Activated CD4-positive, alpha-beta T cell treated with anti-CD3 and anti-CD28 coated beads, Interleukin-2, amount 50 U/mL, for 1 hour (primary cell): ENCODE data around the gene CEP57L1.
"Not testable (repeated sequence)": the region's sequence is repeated elsewhere in the genome, so short reads cannot be mapped to it uniquely, and the experiment has no call there.

ENCODE experiments used
- DNase-seq: peaks from one replicate; pipeline ENCODE4 v3.0.0-alpha.2; 2020

The CEP57L1 gene

DNA sequence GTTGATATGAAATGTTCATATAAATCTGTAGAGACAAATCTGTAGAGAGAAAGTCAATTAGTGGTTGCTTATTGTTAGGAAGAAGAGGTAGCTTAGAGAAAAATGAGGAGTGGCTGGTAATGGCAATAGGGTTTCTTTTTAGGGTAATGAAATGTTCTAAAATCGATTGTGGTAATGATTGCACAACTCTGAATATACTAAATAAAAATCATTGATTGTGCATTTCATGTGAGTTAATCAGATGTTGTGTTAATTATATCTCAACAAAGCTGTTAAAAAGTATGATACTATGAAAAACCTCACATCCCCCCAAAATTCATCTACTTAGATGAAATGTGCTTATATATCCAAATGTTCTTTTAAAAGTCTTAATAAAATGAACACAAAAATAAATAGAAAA is 84.2 kb downstream of the CEP57L1 start:
- no peak for DNase-seq

DNA sequence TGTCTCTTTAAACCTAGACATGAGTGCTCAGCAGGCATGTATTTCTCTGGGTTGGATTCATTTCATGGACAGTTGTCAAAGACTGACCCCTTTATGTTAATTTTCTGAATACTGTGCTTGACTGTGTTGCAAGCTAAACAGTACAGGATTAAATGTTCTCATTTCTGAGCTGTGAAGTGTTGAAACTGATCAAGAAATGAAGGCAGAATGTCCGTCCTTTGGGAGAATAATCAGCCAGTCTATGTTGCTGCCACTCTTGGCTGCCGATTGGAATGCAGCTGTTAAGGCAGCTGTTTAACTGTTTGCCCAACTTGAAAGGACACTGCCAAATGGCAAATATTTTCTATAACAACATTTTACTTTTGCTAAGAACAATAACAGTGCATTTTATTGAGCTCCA is 87.3 kb downstream of the CEP57L1 start:
- DNase-seq = no peak

DNA sequence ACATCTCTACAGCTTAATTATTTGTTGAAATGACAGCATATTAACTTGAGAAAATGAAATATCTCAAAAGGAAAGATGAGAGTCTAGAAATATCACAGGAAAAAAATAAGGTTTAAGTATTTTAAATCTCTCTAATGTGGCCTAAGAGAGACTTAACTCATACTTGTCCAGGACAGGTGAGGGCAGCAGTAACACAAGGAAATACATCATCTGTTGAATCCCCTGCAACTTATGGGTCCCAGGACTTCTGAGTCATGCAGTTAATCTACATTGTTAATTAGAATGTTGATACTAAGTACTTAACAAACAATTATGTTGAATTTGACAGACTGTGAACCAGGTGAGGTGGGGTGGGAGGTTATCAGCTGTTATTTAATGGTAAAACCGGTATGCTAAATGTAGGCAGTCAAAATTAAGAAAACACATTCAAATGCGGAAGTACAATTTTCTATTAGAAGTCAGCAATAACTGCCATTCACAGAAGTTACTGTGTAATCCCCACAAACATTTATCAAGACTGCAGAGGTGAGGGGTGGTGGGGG is 87.9 kb downstream of the CEP57L1 start:
- DNase-seq = no peak

DNA sequence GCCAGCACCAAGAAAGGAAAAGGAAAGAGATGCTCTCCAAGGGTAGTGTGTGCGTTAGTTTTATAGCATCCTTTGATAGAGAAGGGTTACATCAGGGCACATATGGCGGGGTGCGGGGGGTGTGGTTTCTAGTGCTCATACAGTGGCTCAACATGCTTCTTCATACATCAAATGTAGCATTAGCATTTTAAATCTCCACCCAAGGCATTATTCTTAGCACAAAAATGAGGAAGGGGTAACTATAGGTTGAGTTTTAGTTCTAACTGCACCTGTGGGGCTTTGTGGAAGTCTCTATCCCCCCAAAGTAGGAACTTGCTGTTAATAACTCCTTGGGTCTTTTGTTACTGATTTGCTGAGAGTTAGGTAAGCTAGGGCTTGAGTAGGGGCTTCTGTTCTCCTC is 89.3 kb downstream of the CEP57L1 start:
- no peak for DNase-seq

DNA sequence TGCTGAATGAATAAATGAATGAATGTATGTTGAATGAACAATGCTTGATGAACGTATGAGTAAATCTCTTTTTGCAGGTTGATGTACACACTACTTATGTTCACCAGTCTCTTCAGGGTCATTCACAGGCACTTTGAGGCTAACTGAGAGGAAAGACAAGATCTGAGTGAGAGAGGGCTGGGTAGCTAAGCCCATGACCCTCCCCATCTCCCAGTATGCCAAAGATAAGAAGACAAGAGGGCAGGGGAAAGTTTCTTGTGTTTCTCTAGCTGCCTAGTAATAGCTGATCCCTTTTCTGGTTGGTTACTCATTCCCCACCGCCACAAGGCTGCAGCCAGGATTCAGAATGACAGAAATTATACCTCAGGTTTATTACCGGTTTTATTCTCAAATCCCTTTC is 90.7 kb downstream of the CEP57L1 start:
- DNase-seq = no peak

DNA sequence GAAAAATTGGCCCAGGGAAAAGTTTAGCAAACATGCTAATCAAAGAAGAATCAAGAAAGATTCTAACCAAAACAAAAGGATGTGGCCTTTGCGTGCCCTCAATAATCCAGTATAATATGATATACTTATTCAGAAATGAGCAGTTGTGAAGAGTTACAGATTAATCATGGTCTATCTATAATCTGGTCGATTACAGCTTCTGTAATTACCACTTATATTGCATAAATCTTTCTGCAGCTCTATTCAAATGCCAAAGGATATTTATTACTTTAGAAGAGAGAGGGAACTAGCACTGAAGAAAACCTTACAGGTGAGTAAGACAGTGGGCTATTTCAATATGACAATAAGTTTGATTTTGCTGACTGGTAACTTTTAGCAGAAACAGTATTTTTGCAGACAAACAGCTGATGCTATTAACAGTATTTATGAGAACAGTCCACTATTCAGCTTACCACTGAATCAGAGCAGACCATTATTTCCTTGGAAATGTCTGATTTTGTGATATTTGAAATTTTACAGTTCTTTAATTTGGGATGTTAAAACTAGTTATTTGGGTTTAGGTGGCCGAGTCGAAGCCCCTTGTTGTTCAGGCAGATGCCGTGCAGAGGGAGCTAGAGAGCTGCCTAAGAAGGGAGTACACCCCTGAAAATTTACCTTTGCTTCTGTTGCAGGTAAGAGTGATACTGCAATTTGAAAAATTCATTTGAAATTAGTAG is 92.2 kb downstream of the CEP57L1 start:
- peak; percentile 64 for DNase-seq

DNA sequence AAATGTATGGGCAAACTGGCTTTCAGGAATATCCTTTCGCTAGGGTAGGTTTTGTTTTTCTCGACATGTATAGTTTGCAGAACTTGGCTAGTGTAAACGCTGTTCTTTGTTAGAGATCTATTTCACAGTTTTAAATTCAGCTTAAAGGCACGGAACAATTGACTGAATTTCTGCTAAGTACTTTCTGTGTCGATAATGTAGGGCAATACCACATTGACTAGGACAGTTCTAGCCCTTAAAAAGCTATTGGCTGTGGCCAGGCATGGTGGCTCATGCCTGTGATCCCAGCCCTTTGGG is 92.8 kb downstream of the CEP57L1 start:
- no peak for DNase-seq

DNA sequence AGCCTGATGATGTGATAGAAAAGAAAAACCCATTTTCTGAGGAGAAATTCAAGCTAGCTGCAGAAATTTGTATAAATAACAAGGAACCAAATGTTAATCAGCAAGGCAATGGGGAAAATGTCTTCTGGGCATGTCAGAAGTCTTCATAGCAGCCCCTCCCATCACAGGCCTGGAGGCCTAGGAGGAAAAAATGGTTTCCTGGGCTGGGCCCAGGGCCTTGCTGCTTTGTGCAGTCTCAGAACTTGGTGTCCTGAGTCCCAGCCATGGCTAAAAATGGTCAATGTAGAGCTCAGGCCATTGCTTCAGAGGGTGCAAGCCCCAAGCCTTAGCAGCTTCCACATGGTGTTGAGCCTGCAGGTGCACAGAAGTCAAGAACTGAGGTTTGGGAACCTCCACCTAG is 96.1 kb downstream of the CEP57L1 start:
- DNase-seq = not testable (repeated sequence)

DNA sequence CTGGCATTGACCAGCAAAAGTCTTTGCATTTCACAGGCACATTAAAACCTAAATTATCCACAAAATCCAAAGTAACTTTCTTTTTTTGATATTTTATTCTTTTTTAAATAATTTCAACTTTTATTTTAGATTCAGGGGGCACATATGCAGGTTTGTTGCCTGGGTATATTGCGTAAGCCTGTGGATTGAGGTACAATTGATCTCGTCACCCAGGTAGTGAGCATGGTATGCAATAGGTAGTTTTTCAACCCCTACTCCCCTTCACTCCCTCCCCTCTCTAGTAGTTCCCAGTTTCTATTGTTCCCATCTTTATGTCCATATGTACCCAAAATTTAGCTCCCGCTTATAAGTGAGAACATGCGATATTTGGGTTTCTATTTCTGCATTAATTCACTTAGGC is 97.6 kb downstream of the CEP57L1 start:
- DNase-seq = no peak

DNA sequence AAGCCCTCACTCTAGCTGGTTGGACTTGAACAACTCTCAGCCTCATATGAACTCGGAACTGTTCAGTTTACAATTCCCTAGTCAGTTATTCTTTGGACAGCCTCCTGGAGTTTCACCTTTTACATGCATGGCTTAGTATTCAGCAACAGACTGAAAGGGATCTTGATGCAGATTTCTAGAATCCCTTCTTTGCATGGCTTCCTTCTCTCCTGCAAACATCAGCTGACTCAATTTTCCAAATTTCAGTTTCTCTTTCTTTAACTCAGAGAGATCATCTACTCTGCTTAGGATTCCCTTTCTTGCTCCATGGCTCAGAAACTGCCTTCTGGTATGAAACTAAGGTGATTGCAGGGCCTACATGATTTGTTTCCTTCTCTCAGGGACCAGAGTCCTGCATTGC is 99.6 kb downstream of the CEP57L1 start:
- no peak for DNase-seq

DNA sequence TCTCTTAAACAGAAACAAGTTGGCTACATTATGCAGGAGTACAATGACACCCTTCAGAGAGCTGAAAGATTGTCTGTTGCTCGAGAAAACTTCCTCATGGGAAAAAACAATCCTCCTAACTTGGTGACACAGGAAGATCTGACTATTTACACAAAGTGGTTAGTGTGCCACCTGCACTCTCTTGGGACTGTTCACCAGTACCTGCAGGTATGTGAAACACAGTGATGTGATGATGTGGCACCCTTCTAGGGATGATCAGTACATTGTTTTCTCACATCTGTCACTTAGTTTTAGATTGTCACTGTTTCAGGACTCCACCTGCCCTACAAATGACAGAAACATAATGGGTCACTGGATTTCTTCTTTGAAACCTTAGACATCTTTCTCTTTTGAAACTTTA is 101.8 kb downstream of the CEP57L1 start:
- DNase-seq = no peak

DNA sequence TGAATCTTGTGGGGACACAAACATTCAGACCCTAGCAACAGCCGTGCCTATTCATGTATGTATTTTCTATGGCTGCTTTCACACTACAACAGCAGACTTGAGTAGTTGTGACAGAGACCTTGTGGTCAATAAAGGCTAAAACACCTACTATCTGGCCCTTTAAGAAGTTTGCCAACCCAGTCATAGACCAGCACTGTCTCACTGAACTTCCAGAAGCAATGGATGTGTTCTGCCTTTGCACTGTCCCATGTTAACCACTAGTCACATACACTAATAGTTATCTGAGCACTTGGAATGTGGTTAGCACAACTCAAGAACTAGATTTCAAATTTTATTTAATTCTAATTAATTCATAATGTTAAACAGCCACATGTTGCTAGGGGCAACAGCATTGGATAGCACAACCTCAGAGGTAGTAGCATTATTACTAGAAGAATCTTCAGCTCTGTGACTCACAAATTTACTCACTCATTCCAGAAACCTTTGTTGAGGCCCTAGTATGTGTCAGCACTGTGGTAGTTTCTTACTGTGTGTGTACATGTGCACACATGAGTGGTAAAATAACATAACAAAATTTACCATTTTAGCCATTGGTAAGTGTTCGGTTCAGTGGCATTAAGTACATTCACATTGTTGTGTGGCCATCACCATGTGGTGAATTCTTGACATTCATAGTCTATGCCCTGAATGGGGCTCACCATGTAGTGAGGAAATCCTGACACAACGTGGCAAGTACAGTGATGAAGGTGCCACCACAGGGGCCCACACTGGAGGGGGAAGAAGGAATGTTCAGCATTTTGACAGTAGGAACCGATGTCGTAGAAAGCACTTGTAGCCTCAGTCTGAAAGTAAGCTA is 107.3 kb downstream of the CEP57L1 start:
- no peak for DNase-seq

DNA sequence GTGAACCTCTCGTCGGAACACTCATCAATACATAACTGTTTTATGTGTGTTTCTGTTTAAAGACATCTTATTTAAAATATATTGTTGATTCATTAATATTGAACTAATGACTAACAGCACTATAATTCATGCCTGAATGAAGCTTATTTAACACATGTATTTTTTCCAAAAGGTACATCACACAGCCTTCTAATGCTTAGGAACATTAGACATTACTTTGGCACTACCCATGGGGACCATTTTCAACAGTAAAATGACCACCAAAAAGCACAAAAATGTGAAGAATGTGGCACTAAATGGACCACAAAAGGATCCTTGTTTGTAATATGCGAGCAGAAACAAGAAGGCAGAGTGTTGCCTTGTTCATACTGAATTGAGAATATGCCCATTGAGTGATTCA is 109.2 kb downstream of the CEP57L1 start:
- DNase-seq = no peak

DNA sequence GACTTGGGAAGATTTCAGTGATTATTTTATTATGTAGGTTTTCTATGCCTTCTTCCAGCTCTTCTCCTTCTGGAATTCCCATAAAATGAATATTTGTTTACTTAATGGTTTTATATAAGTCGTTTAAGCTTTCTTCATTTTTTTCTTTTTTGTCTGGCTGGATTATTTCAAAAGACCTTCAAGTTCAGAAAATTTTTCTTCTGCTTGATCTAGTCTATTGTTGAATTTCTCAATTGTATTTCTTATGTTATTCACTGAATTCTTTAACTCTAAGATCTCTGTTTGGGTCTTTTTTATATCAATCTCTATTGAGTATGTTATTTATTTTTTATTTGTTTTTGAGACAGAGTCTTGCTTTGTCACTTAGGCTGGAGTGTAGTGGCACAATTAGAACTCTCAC is 117.4 kb downstream of the CEP57L1 start:
- DNase-seq = no peak
